Activated CD8-positive, alpha-beta memory T cell treated with anti-CD3 and anti-CD28 coated beads, Interleukin-2, amount 10 ng/mL, durations not matched to agents 7 days and 5 days (primary cell): Measurements from ENCODE around the gene GTSF1L. TPM values are rescaled to one million over a fixed set of nuclear protein-coding genes. Genes with fewer than 3 reads are reported as not detected.

Experiments
- total RNA-seq, 2 experiments: library from RNA; stranded (reverse); gene quantifications; one replicate each; pipeline ENCODE4 v1.2.3, GENCODE V29; 2021

GTSF1L gene
- total RNA-seq, 2 experiments from 2014 or later = 0.28 TPM; not detected in 1

Other genes starting within 250 kb of the GTSF1L start
- gene L3MBTL1, start 219.3 kb downstream of the GTSF1L start, total RNA-seq = 1 to 10 TPM; 6.8 to 9.6 TPM
- under 1 TPM in 1 of 2 experiments, not detected in 1; 0.26 TPM for gene SGK2, start 168.0 kb downstream of the GTSF1L start, total RNA-seq
- gene IFT52, start 136.1 kb downstream of the GTSF1L start, total RNA-seq = 10 to 100 TPM; 15.9 to 18.3 TPM
- 100 to 1,000 TPM; 114 to 118 TPM for gene MYBL2, start 59.9 kb downstream of the GTSF1L start, total RNA-seq
- gene TOX2, start 187.8 kb upstream of the GTSF1L start, total RNA-seq = 1 to 10 TPM; 1.8 to 1.9 TPM